ENCODE measurements around the gene ITGA5. TPM values are rescaled to one million over a fixed set of nuclear protein-coding genes. Genes with fewer than 3 reads are reported as not detected.

The ITGA5 gene
- total and polyA plus RNA-seq, 10 donors: 7.0 to 44.9 (median 28.2) TPM

DNA sequence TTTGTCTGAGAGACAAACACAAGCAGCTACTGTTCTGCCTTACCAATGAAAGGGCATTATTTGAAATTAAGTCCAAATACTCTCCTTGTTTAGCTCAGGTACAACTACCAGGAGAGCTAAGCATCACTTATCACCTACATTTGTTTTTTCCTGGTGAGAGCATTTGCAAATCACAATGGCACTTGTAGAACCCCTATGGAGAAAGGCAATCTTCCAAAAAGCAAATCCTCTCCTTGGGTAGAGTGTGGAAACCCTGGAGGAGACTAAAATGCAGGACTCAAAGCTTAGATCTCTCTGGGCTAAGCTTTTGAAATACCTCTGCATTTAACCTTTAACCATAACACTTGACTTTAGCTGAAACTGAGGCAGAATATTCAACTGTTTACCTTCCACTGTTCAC is 33.6 kb upstream of the ITGA5 start:
- no peaks in the 10 kb centered on the region for H3K4me1 ChIP-seq
- no peak overlapping the region for H3K27ac ChIP-seq
- no peak for DNase-seq
- H3K9me3 ChIP-seq: no peaks in the 10 kb centered on the region
- TF ChIP-seq POLR2A (IDR thresholded peaks at IDR 0.05) (no peak), POLR2AphosphoS5 (IDR thresholded peaks at IDR 0.05) (no peak)
- TF ChIP-seq, protein P1, sequence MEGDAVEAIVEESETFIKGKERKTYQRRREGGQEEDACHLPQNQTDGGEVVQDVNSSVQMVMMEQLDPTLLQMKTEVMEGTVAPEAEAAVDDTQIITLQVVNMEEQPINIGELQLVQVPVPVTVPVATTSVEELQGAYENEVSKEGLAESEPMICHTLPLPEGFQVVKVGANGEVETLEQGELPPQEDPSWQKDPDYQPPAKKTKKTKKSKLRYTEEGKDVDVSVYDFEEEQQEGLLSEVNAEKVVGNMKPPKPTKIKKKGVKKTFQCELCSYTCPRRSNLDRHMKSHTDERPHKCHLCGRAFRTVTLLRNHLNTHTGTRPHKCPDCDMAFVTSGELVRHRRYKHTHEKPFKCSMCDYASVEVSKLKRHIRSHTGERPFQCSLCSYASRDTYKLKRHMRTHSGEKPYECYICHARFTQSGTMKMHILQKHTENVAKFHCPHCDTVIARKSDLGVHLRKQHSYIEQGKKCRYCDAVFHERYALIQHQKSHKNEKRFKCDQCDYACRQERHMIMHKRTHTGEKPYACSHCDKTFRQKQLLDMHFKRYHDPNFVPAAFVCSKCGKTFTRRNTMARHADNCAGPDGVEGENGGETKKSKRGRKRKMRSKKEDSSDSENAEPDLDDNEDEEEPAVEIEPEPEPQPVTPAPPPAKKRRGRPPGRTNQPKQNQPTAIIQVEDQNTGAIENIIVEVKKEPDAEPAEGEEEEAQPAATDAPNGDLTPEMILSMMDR (IDR thresholded peaks at IDR 0.05 in 8 of 11, conservative IDR thresholded peaks at IDR 0.05 in 3 of 11): no peak
- no peaks in the 10 kb centered on the region for H3K27me3 ChIP-seq (replicated peaks in 1 of 7)
- intact Hi-C loops (cut with DNase I; ENCODE audit: low total_unique reads): no loop called here
- H3K36me3 ChIP-seq: no peaks in the 10 kb centered on the region
- no peak overlapping the region for H3K4me3 ChIP-seq

- H3K4me1 ChIP-seq: no peaks in the 10 kb centered on the region
- no peak overlapping the region for H3K4me3 ChIP-seq
- H3K27me3 ChIP-seq (replicated peaks in 1 of 7): no peaks in the 10 kb centered on the region
- no peak for DNase-seq
- TF ChIP-seq, protein P1 (IDR thresholded peaks at IDR 0.05 in 8 of 11, conservative IDR thresholded peaks at IDR 0.05 in 3 of 11): no peak
- TF ChIP-seq POLR2A (IDR thresholded peaks at IDR 0.05) (no peak), POLR2AphosphoS5 (IDR thresholded peaks at IDR 0.05) (no peak)
- 47 to 81% (median 65%) methylated on average over 4 of the region's 4 CpGs for WGBS, 5 donors
- no peaks in the 10 kb centered on the region for H3K9me3 ChIP-seq
- H3K27ac ChIP-seq: no peak overlapping the region
- no peaks in the 10 kb centered on the region for H3K36me3 ChIP-seq
- intact Hi-C loops (cut with DNase I; ENCODE audit: low total_unique reads): no loop called here
Observed at GRCh38 chr12:54448344-54448743, 29.3 kb upstream of the ITGA5 start.

- Histone ChIP-seq H3K4me3 (no peak overlapping the region), H3K4me1 (peaks cover 0 to under 1% (median 0%) of the 10 kb centered on the region in 6 donors), H3K9me3 (no peaks in the 10 kb centered on the region), H3K36me3 (no peaks in the 10 kb centered on the region), H3K27ac (no peak overlapping the region), H3K27me3 (replicated peaks in 1 of 7) (no peaks in the 10 kb centered on the region)
- 85 to 98% (median 90%) methylated on average over 2 of the region's 2 CpGs for WGBS, 5 donors
- TF ChIP-seq, protein P1 (IDR thresholded peaks at IDR 0.05 in 8 of 11, conservative IDR thresholded peaks at IDR 0.05 in 3 of 11): no peak
- TF ChIP-seq POLR2AphosphoS5 (IDR thresholded peaks at IDR 0.05) (no peak), POLR2A (IDR thresholded peaks at IDR 0.05) (no peak)
- intact Hi-C loops (cut with DNase I; ENCODE audit: low total_unique reads): no loop called here
- no peak for DNase-seq
Observed at GRCh38 chr12:54447917-54448316, 28.9 kb upstream of the ITGA5 start.

DNA sequence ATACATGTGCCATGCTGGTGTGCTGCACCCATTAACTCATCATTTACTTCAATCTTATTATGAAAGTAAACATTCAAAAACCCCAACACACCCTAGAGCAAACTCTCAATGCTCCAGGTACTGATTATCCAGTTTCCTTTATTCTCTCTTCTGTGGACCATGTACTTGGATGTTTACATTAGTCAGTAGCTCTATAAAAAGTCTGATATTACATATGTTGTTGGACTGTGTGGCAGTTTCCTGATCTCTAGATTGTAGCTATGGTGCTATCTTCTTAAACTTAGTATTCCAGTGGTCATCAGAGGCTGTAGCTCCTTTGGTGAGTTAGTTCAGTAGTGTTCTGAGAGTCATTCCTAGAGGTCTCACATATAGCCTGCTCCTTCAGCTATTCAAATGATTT is 25.1 kb upstream of the ITGA5 start:
- no peak for TF ChIP-seq POLR2AphosphoS5 (IDR thresholded peaks at IDR 0.05)
- no peak for TF ChIP-seq POLR2A (IDR thresholded peaks at IDR 0.05)
- TF ChIP-seq, protein P1 (IDR thresholded peaks at IDR 0.05 in 8 of 11, conservative IDR thresholded peaks at IDR 0.05 in 3 of 11): no peak
- intact Hi-C loops (cut with DNase I; ENCODE audit: low total_unique reads): no loop called here

More for the DNA sequence above, 25.1 kb upstream of the ITGA5 start:
- Histone ChIP-seq H3K4me1 (peaks cover 0 to 14% (median 5%) of the 10 kb centered on the region in 6 donors), H3K27ac (no peak overlapping the region), H3K4me3 (no peak overlapping the region), H3K9me3 (no peaks in the 10 kb centered on the region), H3K27me3 (replicated peaks in 1 of 7) (peaks cover 0 to 10% (median 0%) of the 10 kb centered on the region in 7 donors), H3K36me3 (no peaks in the 10 kb centered on the region)
- no peak for DNase-seq

Data from spleen (tissue), 11 donors.